DOHH2 (cell line): ENCODE results near the gene LGALS8.

Source experiments
- H3F3A ChIP-seq: fragments of 200-600 bp; sonication (generic), shearing (Covaris generic); 2 replicates; pipeline ENCODE4 v1.6.0; 2016; ENCODE audit warnings: antibody characterized with exemption, mild to moderate bottlenecking; ENCODE audit not compliant: control insufficient read depth, insufficient read depth
- H3K27ac ChIP-seq: fragments of 200-600 bp; sonication (generic); 2 replicates; pipeline ENCODE4 v1.5.1; 2014; ENCODE audit warnings: low read depth, mild to moderate bottlenecking, low read length, moderate library complexity
- H3K27me3 ChIP-seq: fragments of 200-600 bp; sonication (generic); 2 replicates; pipeline ENCODE4 v1.6.1; 2014; ENCODE audit warnings: mild to moderate bottlenecking, low read length, mixed read lengths; ENCODE audit not compliant: control insufficient read depth
- H3K36me3 ChIP-seq: fragments of 200-600 bp; sonication (generic); 2 replicates; pipeline ENCODE4 v1.6.1; 2014; ENCODE audit warnings: mild to moderate bottlenecking, low read length, moderate library complexity, mixed read lengths; ENCODE audit not compliant: control insufficient read depth
- H3K4me1 ChIP-seq: fragments of 200-600 bp; sonication (generic); 2 replicates; pipeline ENCODE4 v1.6.1; 2014; ENCODE audit warnings: mild to moderate bottlenecking, low read length, mixed read lengths; ENCODE audit not compliant: control insufficient read depth
- H3K4me2 ChIP-seq: fragments of 200-600 bp; sonication (generic); 2 replicates; pipeline ENCODE4 v1.6.0; 2014; ENCODE audit warnings: mild to moderate bottlenecking, low read length, moderate library complexity
- H3K4me3 ChIP-seq: fragments of 200-600 bp; sonication (generic); 2 replicates; pipeline ENCODE4 v1.5.1; 2014; ENCODE audit warnings: mild to moderate bottlenecking, low read length, mixed read lengths
- H3K79me2 ChIP-seq: fragments of 200-600 bp; sonication (generic); 2 replicates; pipeline ENCODE4 v1.6.1; 2014; ENCODE audit warnings: mild to moderate bottlenecking, low read length, mixed read lengths; ENCODE audit not compliant: control insufficient read depth
- H3K9me2 ChIP-seq: fragments of 200-600 bp; sonication (generic); replicated peaks from 2 replicates; pipeline ENCODE4 v1.6.1; 2014; ENCODE audit warnings: mild to moderate bottlenecking, low read length, mixed read lengths; ENCODE audit not compliant: control insufficient read depth
- H3K9me3 ChIP-seq: fragments of 200-600 bp; sonication (generic); 2 replicates; pipeline ENCODE4 v1.6.1; 2014; ENCODE audit warnings: antibody characterized with exemption, low read length, mixed read lengths; ENCODE audit not compliant: control insufficient read depth, insufficient read depth
- H4K20me1 ChIP-seq: fragments of 200-600 bp; sonication (generic); 2 replicates; pipeline ENCODE4 v1.6.0; 2014; ENCODE audit warnings: low read depth, mild to moderate bottlenecking, antibody characterized with exemption, low read length, moderate library complexity; ENCODE audit not compliant: control insufficient read depth, insufficient read depth
- CTCF ChIP-seq: fragments of 200-600 bp; sonication (generic); IDR thresholded peaks from one replicate; pipeline ENCODE4 v1.5.1; 2014; ENCODE audit warnings: antibody characterized with exemption, mild to moderate bottlenecking, low read depth, low read length; ENCODE audit not compliant: poor library complexity, severe bottlenecking
- EZH2phosphoT487 ChIP-seq: fragments of 200-600 bp; sonication (generic); IDR thresholded peaks from 2 replicates; pipeline ENCODE4 v1.6.1; 2017; ENCODE audit warnings: borderline replicate concordance, mild to moderate bottlenecking, antibody characterized with exemption, low read length, moderate library complexity, mixed read lengths

The LGALS8 gene

DNA sequence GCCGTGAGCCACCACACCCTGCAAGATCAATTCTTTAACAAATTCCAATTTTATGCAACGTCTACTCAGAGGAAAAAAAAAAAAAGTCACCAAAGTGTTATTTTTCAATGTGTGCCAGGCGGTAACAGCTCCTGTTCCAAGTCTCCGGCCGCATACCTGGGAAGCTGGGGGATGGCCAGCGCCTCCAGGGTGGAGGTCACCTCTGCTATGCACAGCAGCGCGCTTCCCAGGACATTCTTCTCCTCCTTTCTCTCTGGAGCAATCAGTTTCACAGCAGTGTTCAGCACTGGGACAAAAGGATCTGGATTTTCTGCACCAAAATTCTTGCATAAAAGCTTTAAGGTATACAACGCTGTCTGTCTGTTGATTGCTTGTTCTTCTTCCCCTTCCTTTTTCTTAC is 34.3 kb downstream of the LGALS8 start:
- TF ChIP-seq EZH2phosphoT487 = no peak
- TF ChIP-seq CTCF = no peak

DNA sequence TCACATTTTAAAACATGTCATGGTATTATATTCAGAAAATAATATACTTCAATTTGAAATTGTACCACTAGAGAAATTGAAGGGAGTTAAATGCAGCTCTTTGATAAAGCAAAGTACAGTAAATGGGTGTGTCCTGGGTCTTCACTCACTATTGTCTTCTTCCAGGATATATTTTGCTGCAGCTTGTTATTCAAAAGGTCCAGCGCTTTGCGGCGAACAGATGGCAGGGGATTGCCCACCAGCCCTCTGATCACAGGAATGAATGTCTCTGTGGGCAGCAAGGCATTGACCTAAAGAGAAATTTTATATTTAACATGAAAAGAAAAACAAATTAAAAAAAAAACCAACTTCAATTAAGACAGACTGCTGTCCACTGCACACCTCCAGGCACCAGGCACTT is 35.1 kb downstream of the LGALS8 start:
- Histone ChIP-seq H3K9me3 (no peaks in the 10 kb centered on the region), H3K27me3 (no peaks in the 10 kb centered on the region), H3K79me2 (no peaks in the 10 kb centered on the region), H3K27ac (no peak overlapping the region), H3F3A (no peaks in the 10 kb centered on the region), H3K4me1 (no peaks in the 10 kb centered on the region), H4K20me1 (peaks cover 3% of the 10 kb centered on the region; the same call in 1 of the 2 replicates), H3K4me3 (no peak overlapping the region), H3K9me2 (no peaks in the 10 kb centered on the region), H3K4me2 (no peak overlapping the region), H3K36me3 (peaks cover 94% of the 10 kb centered on the region)
- TF ChIP-seq CTCF (no peak), EZH2phosphoT487 (no peak)

More for the DNA sequence above, 34.3 kb downstream of the LGALS8 start:
- no peak overlapping the region for H3K4me2 ChIP-seq
- H3K27me3 ChIP-seq = no peaks in the 10 kb centered on the region
- H3K36me3 ChIP-seq = peaks cover 94% of the 10 kb centered on the region
- H3K4me3 ChIP-seq = no peak overlapping the region
- no peaks in the 10 kb centered on the region for H3K79me2 ChIP-seq
- no peaks in the 10 kb centered on the region for H3K9me2 ChIP-seq
- no peaks in the 10 kb centered on the region for H3K4me1 ChIP-seq
- no peak overlapping the region for H3K27ac ChIP-seq
- no peaks in the 10 kb centered on the region for H3K9me3 ChIP-seq
- H3F3A ChIP-seq = no peaks in the 10 kb centered on the region
- H4K20me1 ChIP-seq = peaks cover 3% of the 10 kb centered on the region; the same call in 1 of the 2 replicates

GRCh38 chr1:236560213-236560771 is 36.5 kb downstream of the LGALS8 start:
- Histone ChIP-seq H4K20me1 (peaks cover 3% of the 10 kb centered on the region; the same call in 1 of the 2 replicates), H3K27me3 (no peaks in the 10 kb centered on the region), H3K4me1 (no peaks in the 10 kb centered on the region), H3K9me2 (no peaks in the 10 kb centered on the region), H3K27ac (no peak overlapping the region), H3K9me3 (no peaks in the 10 kb centered on the region), H3K36me3 (peaks cover 96% of the 10 kb centered on the region), H3K79me2 (no peaks in the 10 kb centered on the region), H3K4me2 (no peak overlapping the region), H3F3A (no peaks in the 10 kb centered on the region), H3K4me3 (no peak overlapping the region)
- TF ChIP-seq EZH2phosphoT487 (no peak), CTCF (no peak)
